ENCODE data around the gene ITFG1.

- no peak for TF ChIP-seq CTCF (IDR thresholded peaks at IDR 0.05; ENCODE audit: low read depth, low read length, poor library complexity, severe bottlenecking)
- TF ChIP-seq EZH2phosphoT487 (IDR thresholded peaks at IDR 0.05; ENCODE audit: borderline replicate concordance, low read length), result no peak
These were observed 247.0 kb downstream of the ITFG1 start for GRCh38 chr16:47213761-47214440.
